Psoas muscle (tissue), 8 donors: ENCODE data around the gene SBNO2. TPM values are rescaled to one million over a fixed set of nuclear protein-coding genes. Genes with fewer than 3 reads are reported as not detected.

Experiments used
- ATAC-seq, 4 donors: fragments of 200-7000 bp; cut with Tn5 transposase; one replicate each; pipeline ENCODE4 v1.9.1; 2020; ENCODE audit warnings: moderate library complexity in 3 of 4, mild to moderate bottlenecking in 2 of 4
- DNase-seq, 2 donors: peaks; one replicate each; pipeline ENCODE4 v3.0.0-alpha.2; 2020
- H3K27ac ChIP-seq: fragments of 200-600 bp; one replicate; pipeline ENCODE4 v1.8.0; 2022
- H3K27me3 ChIP-seq, 3 donors: fragments of 200-600 bp in 1 of 3; one replicate each; pipeline versions ENCODE4 v1.6.1 to v1.8.0; 2013 to 2022; ENCODE audit warnings: low read length in 2 of 3, mild to moderate bottlenecking in 2 of 3, moderate library complexity in 1 of 3; ENCODE audit not compliant: insufficient read depth in 3 of 3
- H3K36me3 ChIP-seq, 2 donors: fragments of 200-600 bp in 1 of 2; one replicate each; pipeline versions ENCODE4 v1.6.1 to v1.8.0; 2013 to 2022; ENCODE audit warnings: low read depth in 1 of 2, mild to moderate bottlenecking in 1 of 2, moderate library complexity in 1 of 2; ENCODE audit not compliant: insufficient read depth in 1 of 2
- H3K4me1 ChIP-seq: fragments of 200-600 bp; one replicate; pipeline ENCODE4 v1.8.0; 2022
- H3K4me3 ChIP-seq: fragments of 200-600 bp; one replicate; pipeline ENCODE4 v1.8.0; 2022; ENCODE audit warnings: mild to moderate bottlenecking
- H3K9me3 ChIP-seq: fragments of 200-600 bp; one replicate; pipeline ENCODE4 v1.8.0; 2022
- WGBS, 3 donors: extraction: QIAGEN DNeasy Blood & Tissue Kit; methylation state at CpG; one replicate each; pipeline versions ENCODE4 v1.1.6 to v1.1.7; 2013; 5-methylcytosine and 5-hydroxymethylcytosine counted together
- intact Hi-C, 2 donors: fragments of 100-400 bp; cut with DNase I; formaldehyde crosslinking; loops; one replicate each; pipeline versions ENCODE4 v1.11.0 to v1.14.2; 2022
- polyA plus RNA-seq, 3 donors: library from polyadenylated mRNA; stranded (reverse); fragments of 200-250 nt; gene quantifications; one replicate each; pipeline ENCODE4 v1.2.3, GENCODE V29; 2013
- total RNA-seq, 4 donors: library from RNA; stranded (reverse); fragmentation: NEBNext Ultra II Directional in 2 of 4; extraction: Animal tissue kit (Norgen Biotek cat#: 25700) in 2 of 4; gene quantifications; one replicate each; pipeline versions ENCODE4 v1.2.1 to v1.2.4, GENCODE V29; 2021 to 2023
- TF ChIP-seq, protein P1 (sequence below): fragments of 200-600 bp; IDR thresholded peaks from one replicate; pipeline ENCODE4 v1.8.0; 2022; ENCODE audit warnings: antibody characterized with exemption
- donor health status: healthy with polysubstance abuse.
- donor health status: DM: no; HTN: no; CAD: no; lungs with moderate emphysema.
- donor health status: Bipolar disorder and iron deficiency.
- donor health status: healthy.
- donor health status: DM: yes; HTN: yes; CAD: no.
- donor health status: DM: no; HTN: no; CAD: no.
- donor health status: DM: no; HTN: no; CAD: no.
- donor health status: DM: yes; HTN: yes; CAD: no.

The SBNO2 gene
- total and polyA plus RNA-seq, 7 donors = 18.5 to 138 (median 47.2) TPM

- intact Hi-C loops = no loop called here
- Histone ChIP-seq H3K27ac (no peak overlapping the region), H3K36me3 (no peaks in the 10 kb centered on the region), H3K4me3 (peak overlapping the region; percentile 47), H3K4me1 (no peaks in the 10 kb centered on the region), H3K27me3 (peaks cover 0 to 5% (median 0%) of the 10 kb centered on the region in 3 donors), H3K9me3 (no peaks in the 10 kb centered on the region)
- peak in 1 of 2 donors; percentile 81 for DNase-seq
- TF ChIP-seq, protein P1, sequence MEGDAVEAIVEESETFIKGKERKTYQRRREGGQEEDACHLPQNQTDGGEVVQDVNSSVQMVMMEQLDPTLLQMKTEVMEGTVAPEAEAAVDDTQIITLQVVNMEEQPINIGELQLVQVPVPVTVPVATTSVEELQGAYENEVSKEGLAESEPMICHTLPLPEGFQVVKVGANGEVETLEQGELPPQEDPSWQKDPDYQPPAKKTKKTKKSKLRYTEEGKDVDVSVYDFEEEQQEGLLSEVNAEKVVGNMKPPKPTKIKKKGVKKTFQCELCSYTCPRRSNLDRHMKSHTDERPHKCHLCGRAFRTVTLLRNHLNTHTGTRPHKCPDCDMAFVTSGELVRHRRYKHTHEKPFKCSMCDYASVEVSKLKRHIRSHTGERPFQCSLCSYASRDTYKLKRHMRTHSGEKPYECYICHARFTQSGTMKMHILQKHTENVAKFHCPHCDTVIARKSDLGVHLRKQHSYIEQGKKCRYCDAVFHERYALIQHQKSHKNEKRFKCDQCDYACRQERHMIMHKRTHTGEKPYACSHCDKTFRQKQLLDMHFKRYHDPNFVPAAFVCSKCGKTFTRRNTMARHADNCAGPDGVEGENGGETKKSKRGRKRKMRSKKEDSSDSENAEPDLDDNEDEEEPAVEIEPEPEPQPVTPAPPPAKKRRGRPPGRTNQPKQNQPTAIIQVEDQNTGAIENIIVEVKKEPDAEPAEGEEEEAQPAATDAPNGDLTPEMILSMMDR = no peak
- WGBS, 3 donors = 10 to 19% (median 16%) methylated on average over 30 to 51 of the region's 51 CpGs
- peak; percentile 73 to 82 (median 78) for ATAC-seq
Measured at GRCh38 chr19:1082165-1082927, 91.7 kb downstream of the SBNO2 start.

DNA sequence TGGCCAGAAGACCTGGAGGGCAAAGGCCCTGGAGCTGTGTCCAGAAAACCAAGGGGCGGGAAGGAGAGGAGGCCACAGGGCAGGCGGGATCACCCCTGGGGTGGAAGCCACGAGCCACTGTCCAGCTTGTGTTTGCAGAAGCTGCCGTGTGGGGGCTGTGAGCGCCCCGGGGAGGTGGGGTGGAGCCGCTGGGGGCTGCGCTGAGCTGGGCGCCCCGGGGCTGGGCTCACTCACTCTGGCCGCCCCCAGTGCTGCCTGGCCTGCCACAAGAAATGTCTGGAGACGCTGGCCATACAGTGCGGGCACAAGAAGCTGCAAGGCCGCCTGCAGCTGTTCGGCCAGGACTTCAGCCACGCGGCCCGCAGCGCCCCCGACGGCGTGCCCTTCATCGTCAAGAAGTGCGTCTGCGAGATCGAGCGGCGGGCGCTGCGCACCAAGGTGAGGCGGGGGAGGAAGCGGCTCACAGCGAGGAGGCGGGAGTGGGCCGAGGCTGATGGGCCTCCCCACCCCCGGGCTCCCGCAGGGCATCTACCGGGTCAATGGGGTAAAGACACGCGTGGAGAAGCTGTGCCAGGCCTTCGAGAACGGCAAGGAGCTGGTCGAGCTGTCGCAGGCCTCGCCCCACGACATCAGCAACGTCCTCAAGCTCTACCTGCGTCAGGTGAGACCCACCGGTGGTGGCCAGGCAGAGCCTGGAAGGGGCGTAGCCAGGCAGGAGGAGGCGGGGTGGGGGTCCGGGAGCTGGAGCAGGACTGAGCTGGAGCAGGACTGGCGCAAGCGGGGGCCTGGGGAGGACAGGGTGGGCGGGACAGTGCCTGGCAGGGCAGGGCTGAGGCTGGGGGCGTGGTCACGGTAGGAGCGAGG lies 92.5 kb downstream of the SBNO2 start:
- Histone ChIP-seq H3K27me3 (peaks cover 0 to 5% (median 0%) of the 10 kb centered on the region in 3 donors), H3K9me3 (no peaks in the 10 kb centered on the region), H3K27ac (no peak overlapping the region), H3K4me1 (no peaks in the 10 kb centered on the region), H3K36me3 (no peaks in the 10 kb centered on the region), H3K4me3 (no peak overlapping the region)
- TF ChIP-seq, protein P1 = no peak
- intact Hi-C loops = no loop called here
- peak in 3 of 4 donors; percentile 17 to 41 (median 30) for ATAC-seq
- WGBS, 3 donors = 46 to 55% (median 48%) methylated on average over 43 to 58 of the region's 58 CpGs
- DNase-seq = no peak

- Histone ChIP-seq H3K27me3 (peaks cover 0 to 5% (median 0%) of the 10 kb centered on the region in 3 donors), H3K4me1 (no peaks in the 10 kb centered on the region), H3K4me3 (no peak overlapping the region), H3K27ac (no peak overlapping the region), H3K9me3 (no peaks in the 10 kb centered on the region), H3K36me3 (no peaks in the 10 kb centered on the region)
- WGBS, 3 donors = 89 to 90% (median 90%) methylated on average over 47 to 50 of the region's 50 CpGs
- intact Hi-C loops = no loop called here
- no peak for ATAC-seq
- TF ChIP-seq, protein P1 = no peak
- no peak for DNase-seq
Measured at GRCh38 chr19:1080360-1081161, 93.5 kb downstream of the SBNO2 start.

DNA sequence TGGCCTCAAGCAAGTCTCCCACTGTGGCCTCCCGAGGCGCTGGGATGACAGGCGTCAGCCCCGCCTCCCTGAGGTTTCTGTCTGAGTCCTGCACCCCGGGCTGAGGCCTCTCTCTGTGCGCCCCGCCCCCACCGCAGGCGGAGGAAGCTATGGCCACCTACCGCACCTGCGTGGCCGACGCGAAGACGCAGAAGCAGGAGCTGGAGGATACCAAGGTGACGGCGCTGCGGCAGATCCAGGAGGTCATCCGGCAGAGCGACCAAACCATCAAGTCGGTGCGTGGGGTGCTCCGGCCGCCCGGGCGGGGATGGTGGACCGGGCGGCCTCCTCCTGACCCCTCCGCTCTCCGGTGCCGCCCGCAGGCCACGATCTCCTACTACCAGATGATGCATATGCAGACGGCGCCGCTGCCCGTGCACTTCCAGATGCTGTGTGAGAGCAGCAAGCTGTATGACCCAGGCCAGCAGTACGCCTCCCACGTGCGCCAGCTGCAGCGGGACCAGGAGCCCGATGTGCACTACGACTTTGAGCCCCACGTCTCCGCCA lies 94.4 kb downstream of the SBNO2 start:
- H3K27ac ChIP-seq = no peak overlapping the region
- 83 to 89% (median 86%) methylated on average over 36 to 45 of the region's 45 CpGs for WGBS, 3 donors
- no peaks in the 10 kb centered on the region for H3K36me3 ChIP-seq
- TF ChIP-seq, protein P1 = no peak
- no peak overlapping the region for H3K4me3 ChIP-seq
- peaks cover 0 to 5% (median 0%) of the 10 kb centered on the region in 3 donors for H3K27me3 ChIP-seq
- H3K4me1 ChIP-seq = no peaks in the 10 kb centered on the region
- intact Hi-C loops = no loop called here
- H3K9me3 ChIP-seq = no peaks in the 10 kb centered on the region
- DNase-seq = no peak
- no peak for ATAC-seq
